ENCODE results near the gene ADAM8.
"Not testable (repeated sequence)": the region's sequence is repeated elsewhere in the genome, so short reads cannot be mapped to it uniquely, and the experiment has no call there.

Gene ADAM8

DNA sequence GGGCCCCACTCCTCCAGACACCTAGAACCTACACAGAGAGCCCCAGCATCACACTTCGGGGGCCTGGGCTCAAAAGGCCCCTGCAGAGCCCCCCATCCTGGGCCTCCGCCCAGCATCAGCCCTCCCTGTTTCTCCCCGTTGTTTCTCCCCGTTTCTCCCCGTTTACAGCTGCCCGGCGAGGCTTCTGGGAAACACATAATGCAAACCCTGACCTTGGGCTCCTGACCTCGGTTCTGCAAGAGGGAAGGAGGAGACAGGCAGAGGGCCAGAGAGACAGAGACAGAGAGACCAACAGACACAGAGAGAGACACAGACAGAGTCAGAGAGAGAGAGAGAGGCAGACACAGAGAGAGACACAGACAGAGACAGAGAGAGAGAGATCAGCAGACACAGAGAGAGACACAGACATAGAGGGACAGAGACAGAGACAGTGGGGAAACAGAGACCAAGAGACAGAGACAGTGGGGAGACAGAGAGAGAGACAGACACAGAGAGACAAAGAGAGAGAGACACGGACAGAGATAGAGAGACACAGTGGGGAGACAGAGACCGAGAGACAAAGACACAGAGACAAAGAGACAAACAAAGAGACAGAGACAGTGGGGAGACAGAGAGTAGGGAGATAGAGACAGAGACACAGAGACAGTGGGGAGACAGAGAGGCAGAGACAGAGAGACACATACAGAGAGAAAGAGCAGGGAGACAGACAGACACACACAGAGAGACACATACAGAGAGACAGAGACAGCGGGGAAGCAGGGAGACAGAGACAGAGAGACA lies 26.5 kb downstream of the ADAM8 start:
- no peak for DNase-seq (ENCODE audit: low read depth in 2 of 2)

DNA sequence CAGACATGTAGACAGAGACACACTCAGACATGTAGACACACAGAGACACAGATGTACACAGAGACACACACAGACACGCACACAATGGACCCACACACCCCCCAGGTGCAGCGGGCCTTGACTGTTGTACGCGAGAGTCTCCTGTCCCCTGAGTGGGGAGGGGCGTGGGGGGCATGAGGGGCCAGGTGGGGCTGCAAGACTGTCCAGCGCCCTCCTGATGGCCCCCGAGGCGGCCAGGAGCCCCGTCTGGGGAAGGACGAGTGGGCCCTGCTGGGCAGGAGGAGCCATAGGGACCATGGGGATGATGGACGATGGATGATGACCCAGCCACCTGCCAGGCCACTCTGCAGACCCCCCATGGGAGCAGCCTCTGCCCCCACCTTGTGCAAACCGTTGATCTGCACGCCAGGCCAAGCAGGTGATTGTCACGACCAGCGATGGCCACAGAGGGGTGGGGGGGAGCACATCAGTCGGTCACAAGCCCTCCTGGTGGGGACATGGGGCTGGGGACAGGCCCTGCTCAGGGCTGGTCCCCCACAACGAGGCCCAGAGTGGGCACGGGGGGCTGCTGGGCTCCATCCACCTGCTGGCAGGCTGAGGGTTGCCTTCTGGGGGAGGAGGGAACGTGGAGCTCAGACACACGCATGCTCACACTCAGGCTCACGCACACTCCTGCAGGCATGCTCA lies 27.4 kb downstream of the ADAM8 start:
- no peak for DNase-seq (ENCODE audit: low read depth in 2 of 2)

DNA sequence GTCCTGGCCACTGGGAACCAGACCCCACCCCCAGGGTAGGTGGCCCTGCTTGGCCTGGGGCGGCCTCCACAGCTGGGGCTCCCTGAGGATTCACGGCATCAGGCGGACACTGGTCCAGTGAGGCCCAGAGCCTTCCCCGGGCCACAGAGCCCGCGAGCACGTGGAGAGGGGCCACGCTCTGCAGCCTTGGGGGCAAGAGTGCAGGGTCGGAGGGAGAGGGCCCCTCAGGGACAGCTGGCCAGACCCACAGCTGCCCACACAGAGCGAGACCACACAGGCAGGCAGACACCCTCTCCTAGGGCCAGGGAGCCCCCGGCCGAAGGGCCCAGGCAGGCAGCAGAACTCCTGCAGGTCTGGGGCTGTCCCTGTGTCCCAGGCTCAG lies 28.3 kb downstream of the ADAM8 start:
- DNase-seq (ENCODE audit: low read depth in 2 of 2): no peak

DNA sequence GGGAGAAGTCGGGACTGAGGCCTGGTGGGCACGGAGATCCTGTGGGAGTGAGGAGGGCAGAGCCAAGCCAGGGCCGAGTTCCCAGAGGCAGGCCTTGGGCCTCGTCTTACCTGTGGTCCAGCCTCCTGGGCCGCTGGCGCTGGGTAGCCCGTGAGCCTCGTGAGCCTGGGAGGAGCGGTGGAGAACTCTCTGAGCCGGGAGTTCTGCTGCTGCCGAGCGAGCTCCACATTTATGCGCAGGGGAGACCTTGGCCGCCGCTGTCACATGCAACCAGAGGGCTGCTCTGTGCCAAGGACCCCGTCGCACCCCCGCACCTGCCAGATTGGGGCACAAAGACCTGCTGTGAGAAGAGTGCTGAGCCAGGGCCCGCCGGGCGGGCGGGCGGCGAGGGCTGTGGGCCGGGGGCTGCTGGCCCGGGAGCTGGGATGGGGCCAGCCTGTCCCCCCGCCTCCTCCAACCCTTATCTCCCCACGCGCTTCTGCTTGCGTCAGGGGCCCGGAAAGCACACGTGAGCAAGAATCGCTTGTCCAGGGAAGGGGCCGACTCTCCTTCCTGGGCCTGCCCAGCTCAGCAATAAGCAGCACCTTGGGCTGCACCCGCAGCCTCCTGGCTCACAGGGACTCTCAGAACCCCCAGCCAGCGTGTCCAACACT lies 28.9 kb downstream of the ADAM8 start:
- DNase-seq (ENCODE audit: low read depth in 2 of 2): no peak

DNA sequence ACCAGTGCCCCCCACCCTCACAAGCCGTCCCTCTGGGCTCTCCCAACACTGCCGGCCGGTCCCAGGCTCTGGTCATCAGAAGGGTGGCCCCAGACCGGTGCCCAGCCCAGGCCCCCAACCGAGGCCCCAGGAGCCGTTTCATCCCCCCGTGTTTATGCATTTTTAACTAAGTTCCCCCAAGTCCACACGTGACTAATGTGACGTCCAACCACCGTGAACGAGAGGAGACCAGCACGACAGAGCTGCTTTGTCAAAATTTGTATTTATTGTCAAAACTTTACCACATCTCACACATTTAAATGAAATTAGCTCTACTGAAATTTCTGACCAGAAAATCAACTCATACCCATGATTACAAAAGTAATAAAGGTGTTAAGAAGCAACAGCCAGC lies 30.4 kb downstream of the ADAM8 start:
- no peak for DNase-seq (ENCODE audit: low read depth in 2 of 2)

DNA sequence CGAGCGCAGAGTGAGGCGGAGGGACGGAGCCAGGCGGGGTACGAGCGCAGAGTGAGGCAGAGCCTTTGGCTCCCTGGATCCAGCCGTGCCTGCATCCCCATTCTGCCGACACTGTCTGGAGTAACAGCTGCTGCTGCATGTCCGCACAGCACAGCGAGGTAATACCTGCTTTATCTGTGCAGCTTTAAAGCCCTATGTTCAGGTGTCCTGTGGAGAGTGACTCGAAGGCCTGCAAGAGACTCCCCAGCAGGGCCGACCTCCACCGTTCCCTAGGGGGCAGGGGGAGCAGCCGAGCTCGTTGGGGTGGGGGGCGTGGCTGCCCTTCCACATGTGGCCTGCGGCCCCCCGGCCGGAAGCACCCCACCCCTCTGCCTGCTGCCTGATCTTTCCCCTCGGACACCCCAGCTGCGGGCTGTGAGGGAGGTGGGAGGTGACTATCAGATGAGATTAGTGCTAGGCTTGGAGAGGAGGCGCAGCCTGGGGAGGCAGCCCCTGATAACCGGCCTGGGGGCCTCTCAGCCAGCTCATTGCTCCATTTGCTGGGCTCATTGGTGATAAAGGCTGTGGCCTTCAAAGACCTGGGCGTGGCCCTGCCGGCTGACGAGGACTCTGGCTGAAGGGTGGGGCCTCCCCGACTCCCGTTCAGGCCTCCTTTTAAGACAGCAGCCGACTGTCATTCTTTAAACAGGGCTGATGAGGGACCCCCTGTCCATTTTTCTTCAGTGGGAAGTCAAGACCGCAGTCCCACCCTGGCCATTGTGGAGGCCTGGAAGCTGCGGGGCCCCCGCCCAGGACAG lies 31.0 kb downstream of the ADAM8 start:
- no peak for DNase-seq (ENCODE audit: low read depth in 2 of 2)

DNA sequence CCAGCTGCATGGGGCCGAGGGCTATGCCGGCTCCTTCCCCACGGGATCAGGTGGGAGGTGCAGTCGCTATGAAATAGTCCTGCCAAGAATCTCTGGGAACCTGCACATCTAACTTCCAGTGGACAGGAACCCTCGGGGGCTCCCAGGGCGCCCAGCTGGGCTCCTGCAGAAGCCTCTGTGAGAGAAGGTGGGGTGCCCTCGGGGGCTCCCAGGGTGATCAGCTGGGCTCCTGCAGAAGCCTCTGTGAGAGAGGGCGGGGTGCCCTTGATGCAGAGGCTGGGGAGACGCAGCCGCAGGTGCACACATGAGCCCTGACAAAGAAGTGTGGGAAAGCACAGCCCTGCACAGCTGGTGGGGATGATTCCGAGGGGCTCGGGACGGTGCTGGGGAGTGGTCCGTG lies 33.1 kb downstream of the ADAM8 start:
- DNase-seq (ENCODE audit: low read depth in 2 of 2): no peak

DNA sequence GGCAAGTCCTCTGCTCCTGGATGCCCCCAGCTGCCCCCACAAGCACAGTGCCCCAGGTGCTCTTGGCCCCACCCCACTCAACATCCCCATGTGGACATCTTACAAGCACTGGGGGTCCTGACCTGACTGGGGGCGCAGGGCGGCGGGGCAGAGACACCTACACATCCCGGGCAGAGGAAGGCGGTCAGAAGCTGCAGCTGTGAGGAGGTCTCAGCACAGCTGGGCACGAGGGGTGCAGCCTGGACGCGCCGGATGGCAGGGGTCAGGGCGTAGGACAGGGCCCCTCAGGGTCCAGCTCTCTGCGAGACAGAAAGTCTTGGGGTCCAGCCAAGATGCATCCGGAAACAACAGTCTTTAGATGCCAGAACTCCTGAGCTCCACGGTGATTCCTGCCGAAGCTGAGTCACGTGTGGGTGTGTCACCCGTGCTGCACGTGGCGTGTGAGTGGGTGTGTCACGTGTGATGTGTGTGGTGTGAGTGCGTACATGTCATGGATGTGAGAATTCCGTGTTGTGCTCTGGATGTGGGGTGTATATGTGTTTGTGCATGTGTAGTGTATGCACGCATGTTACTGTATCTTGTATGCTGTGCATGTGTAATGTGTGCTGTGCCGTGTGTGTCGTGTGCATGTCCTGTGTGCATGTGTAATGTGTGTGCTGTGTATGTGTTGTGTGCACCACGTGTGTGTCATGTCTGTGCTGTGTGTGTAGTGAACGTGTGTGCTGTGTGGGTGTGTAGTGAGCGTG lies 33.9 kb downstream of the ADAM8 start:
- DNase-seq (ENCODE audit: low read depth in 2 of 2): no peak

DNA sequence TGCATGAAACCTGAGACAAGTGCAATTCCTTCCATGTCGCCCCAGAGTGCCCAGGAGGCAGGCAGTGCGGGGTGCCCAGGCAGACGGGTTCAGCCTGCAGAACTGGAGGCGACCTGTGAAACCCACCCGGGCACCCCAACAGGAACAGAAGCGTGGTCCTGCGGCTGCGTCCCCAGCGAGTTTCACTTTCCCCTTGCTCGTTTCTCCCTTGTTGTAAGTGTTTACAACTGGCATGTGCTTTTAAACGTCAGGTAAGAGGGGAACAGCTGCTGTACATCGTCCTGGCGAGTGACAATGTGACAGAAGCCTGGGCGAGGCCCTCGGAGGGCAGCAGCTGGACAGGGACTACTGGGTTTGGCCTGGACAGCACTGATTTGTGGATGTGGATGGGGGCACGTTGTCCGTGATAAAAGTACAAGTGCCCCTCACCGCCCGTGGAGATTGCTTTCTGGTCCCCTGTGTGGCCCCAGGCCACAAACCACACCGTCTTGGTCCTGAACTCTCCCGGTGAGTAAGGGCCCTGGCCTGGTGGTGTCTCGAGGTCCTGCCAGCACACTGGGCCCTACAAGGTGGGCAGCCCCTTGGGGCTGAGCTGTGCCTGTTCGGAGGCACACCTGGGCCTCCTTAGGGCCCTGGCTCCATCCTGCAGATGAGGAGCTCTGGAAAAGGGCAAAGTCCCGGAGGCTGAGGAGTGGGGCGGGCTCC lies 35.0 kb downstream of the ADAM8 start:
- DNase-seq (ENCODE audit: low read depth in 2 of 2): no peak

DNA sequence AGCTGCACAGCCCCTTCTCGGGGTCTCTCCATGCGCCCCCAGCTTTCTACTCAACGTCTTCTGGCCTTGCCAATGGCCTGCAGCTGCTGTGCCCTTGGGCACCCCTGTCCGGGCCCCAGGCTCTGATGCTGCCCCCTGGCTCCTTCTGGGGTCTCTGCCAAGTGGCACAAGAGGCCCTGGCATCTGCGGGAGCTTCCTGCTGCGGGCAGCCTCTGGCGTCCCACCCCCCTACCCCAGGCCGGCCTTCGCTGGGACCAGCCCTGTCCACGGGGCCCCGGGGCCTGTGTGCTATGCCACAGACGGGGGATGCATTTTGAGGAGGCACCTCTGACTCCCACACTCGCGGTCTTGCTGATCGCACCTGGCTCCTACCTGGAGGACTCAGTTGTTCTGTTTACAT lies 36.7 kb downstream of the ADAM8 start:
- no peak for DNase-seq (ENCODE audit: low read depth in 2 of 2)

DNA sequence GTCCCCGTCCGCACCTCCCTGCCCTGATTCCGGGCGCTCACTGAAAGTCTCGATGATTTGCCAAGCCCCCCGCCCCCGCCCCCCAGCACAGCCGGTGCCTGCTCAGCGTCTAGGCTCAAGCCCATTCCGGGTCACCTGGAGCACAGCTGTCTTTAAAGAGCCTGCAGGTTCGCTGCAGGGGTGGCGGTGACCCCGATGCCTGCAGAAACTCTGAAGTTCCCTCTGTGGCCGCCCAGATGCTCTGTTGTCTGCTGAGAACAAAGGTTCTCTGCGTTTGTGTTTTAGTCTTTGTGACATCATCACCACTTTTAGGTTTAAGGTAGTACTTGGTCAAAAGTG lies 38.2 kb downstream of the ADAM8 start:
- DNase-seq (ENCODE audit: low read depth in 2 of 2): no peak

DNA sequence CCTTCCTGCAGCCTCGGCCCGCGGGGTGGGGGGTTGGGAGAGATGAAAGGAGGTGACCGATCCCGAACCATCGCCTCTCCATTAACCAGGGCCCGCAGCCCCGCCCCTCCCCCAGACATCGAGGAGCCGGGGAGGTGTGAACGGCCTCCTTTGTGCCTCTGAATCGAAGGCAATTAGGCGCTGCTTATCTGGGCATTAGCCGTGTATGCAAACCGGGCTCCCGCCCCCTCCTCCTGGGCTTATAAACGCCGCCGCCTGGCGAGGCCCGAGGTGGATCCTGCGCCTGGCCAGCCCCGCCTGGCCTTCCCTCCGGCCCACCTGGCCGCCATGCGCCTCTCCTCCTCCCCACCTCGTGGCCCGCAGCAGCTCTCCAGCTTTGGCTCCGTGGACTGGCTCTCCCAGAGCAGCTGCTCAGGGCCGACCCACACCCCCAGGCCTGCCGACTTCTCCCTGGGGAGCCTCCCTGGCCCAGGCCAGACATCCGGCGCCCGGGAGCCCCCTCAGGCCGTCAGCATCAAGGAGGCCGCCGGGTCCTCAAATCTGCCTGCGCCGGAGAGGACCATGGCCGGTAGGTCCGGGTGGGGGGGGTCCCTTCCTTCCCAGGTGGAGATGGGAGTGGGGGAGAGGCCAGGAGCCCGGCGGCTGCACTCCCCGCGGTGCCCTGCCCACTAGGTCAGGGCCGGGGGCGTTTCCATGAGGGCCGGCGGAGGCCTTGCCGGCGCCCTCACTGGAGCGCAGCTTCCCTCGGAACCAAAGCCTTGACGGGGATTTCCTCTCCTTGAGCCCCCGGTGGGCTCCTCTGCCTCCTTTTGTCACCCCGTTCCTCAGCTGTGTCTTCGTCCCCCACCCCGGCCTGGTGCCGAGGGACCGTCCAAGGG lies 38.8 kb downstream of the ADAM8 start, which contains the start of gene VENTX:
Gene VENTX, plus strand, starts transcription at position 268 of the 878 bp plus-strand sequence. Its CDS starts 60 bp downstream, at position 328.
- no peak for DNase-seq (ENCODE audit: low read depth in 2 of 2)

DNA sequence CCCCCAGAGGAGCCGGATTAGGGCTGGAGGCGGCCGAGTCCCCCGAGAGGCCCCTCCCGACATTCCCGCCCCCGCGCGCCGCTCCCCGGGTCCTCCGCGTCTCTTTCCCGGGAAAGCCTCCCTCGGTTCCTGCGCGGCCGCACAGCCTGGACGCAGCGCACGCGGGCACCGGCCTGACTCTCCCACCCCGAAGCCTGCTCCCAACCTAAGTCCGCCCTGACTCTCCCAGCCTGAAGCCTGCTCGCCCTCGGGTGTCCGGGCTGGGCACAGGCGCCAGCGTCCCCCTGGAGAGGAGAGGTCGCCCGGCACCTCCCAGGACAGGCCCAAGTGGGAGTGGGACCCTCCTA lies 39.5 kb downstream of the ADAM8 start:
- no peak for DNase-seq (ENCODE audit: low read depth in 2 of 2)

DNA sequence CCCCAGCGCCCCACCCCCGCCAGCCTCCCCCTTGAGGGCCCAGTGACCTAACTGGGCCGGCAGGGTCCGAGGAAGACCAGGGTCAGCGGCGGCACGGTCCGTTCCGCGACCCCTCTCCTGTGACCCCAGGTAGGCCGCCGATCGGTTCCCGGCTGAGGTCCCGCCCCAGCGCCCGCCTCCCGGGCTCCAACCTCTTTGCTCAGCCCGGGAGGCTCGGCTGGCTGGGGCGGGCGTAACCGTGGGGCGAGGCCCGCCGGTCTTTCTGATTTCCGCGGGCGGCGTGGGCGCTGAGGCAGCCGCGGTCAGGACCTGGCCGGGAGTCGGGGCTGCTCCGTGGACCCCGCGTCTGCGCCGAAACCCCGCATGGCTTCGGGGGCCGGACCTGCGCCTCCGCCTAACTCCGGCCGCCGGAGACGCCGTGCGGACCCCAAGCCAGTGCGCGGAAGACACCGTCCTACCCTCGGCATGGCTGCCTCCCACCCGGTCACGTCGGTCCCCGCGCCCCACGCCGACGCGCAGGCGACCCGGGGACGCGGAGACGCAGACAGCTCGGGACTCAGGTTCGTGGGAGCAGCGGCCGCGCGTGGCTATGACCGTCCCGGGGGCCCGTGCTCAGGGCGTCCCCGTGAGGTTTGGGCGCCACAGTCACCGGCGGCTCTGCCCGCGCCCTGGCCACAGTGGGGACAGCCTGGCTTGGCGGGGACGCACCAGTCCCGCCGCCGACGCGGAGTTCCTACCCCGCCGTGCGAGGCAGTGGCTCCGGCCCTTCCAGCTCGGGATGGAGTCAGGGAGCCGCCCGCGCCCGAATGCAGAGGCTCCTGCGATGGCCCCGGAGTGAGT lies 40.0 kb downstream of the ADAM8 start:
- DNase-seq (ENCODE audit: low read depth in 2 of 2): no peak

DNA sequence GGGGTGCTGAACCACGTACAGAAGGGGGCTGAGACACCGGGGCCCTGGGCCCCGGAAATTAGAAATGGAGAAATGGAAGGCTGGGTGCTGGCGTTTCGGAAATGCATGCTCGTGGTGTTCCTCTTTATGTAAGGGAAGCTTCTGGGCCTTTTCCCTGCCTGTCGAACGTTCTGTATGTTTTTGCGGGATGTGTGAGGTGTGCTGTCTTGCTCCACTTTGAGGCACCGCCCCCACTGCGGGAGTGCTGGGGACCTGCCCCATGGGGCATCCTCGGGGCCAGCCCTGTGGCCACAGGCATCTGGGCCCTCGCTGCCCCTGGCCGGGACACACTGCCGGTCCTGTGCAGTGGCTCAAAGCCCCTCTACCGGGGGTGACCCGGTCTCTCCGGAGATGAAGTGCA lies 40.7 kb downstream of the ADAM8 start:
- no peak for DNase-seq (ENCODE audit: low read depth in 2 of 2)

DNA sequence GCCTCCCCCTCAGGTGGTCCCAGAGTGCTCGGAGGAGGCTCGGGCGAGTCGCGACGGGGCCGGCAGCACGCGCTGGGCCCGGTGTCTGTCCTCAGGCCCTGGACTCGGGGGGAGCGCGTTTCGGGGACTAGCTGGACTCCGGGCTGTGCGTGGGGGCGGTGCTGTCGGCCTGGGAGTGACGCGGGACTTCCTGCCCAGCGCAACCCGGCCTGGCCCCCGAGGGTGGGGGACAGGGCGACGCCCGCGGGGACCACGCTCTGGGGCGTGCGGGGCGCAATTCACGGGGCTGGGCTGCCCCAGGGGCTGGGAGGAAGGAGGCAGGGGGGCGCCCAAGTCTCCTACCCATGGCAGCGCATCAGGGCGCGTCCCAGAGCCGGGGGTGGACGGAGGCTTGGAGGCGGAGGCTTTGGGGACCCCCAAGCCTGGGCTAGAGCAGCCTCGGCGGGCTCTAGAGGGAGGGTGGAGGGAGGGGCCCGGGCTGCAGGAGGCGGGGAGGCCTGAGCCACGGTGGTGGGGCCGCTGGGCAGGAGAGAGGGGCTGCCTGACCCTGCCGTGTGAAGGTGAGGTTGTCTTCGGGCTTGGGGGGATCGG lies 41.3 kb downstream of the ADAM8 start:
- no peak for DNase-seq (ENCODE audit: low read depth in 2 of 2)

DNA sequence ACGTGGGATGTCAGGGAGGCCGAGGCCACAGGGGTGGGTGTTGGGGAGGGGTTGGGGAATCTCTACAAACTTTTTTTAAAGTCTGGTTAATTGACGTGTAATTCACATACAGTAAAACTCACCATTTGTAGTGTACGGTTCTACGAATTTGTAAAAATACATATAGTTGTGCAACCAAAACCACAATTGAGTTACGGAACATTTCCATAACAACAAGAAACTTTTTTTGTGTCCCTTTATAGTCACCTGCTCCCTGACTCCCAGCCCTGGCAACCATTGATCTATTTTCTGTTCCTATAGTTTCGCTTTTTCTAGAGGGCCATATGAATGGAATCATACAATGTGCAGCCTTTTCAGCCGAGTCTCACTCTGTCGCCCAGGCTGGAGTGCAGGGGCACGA lies 41.9 kb downstream of the ADAM8 start:
- DNase-seq (ENCODE audit: low read depth in 2 of 2): not testable (repeated sequence)

DNA sequence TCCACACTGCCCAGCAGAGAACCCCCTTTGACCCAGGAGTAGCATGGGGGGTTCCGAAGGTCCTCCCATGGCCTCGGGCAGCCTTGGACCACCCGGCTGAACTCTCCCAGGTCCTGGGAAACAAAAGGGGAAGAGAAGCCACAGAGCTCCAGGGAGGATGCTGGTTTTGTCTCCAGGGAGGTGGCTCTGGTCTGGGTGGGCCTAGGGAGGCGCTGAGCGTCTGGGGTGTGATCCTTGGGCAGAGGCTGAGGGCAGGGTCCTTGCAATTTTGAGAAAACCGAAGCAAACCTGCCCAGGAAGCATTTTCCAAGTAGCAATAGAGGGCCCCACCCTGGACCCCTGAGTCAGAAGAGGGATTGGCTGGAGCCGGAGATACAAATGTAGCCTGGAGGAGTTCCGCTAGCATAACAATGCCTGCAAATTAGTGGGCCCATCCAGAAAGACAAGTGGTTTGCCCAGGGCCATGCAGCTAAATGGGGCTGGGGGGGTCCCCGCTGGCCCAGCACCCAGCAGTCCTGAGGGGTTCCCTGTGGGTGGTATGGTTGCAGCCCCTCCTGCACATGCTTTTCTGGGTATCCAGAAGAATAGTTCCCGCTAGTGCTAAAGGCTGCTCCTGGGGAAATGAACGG lies 44.6 kb downstream of the ADAM8 start:
- no peak for DNase-seq (ENCODE audit: low read depth in 2 of 2)
